Jurkat, Clone E6-1 (cell line): ENCODE measurements around the gene SETD6.
"Not testable (repeated sequence)": the region's sequence is repeated elsewhere in the genome, so short reads cannot be mapped to it uniquely, and the experiment has no call there.

Source experiments
- DNase-seq: peaks from one replicate; pipeline ENCODE4 v3.0.0-alpha.2; 2011; ENCODE audit warnings: low read depth, low spot score
- H3K4me3 ChIP-seq: 2 replicates; pipeline ENCODE4 v1.5.1; 2011; ENCODE audit warnings: mild to moderate bottlenecking, low read length, control low read depth, moderate library complexity

Gene SETD6

DNA sequence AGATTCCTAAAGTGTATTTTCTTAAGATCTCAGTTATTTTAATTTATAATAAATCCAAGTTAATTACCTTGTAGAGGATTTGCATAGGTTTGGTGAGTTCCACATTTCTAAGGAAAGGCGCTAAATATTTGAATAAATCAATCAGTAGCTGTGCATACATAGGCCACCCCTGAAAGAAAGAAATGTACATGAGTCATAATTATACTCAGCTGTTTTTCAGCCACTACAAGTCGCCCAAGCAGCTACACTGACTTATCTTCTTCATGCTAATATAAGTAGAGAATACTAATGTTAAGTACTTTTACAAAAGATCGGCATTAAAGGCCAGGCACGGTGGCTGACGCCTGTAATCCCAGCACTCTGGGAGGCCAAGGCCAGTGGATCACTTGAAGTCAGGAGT, 14.9 kb downstream of the SETD6 start:
- no peak for DNase-seq
- no peak overlapping the region for H3K4me3 ChIP-seq

GRCh38 chr16:58532414-58532813, 17.1 kb downstream of the SETD6 start:
- no peak overlapping the region for H3K4me3 ChIP-seq
- DNase-seq: no peak

GRCh38 chr16:58533751-58534470, 18.6 kb downstream of the SETD6 start:
- no peak for DNase-seq
- H3K4me3 ChIP-seq: no peak overlapping the region

- no peak for DNase-seq
- H3K4me3 ChIP-seq: no peak overlapping the region
Observed at GRCh38 chr16:58535100-58535499, 19.8 kb downstream of the SETD6 start.

GRCh38 chr16:58536278-58536677, 21.0 kb downstream of the SETD6 start:
- H3K4me3 ChIP-seq: no peak overlapping the region
- DNase-seq: no peak

DNA sequence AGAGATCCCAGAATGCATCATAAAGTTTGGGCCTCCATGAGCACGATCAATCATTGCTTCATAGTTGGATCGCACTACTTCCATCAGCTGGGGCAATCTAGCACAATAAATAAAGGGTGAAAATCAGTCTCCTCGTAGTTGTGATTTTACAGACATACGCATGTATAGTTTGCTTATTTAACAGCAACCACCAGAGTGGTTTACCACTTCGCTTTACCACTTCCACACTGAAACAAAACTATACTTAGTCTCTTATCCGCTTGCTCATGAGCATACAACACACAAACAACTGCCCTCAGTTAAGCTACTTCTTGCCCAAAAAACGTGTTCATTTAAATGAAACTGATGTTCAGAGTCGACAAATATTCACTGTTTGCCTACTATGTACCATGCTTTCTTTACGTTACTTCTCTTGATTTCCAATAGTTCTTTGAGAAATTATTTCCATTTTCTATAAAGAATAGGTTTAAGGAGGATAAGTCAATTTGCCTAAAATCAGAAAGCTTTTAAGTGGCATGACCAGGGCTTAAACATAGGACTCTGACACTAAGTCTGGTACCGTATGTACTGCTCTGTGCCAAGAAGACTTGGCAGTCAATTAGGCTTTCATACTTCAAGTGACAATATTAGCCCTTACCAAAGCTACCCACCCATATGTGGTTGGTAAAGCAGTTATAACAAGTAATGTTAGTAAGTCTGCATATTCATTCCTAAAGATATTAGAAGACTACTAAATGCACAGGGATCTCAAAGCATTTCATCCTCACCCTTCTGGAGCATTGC, 22.0 kb downstream of the SETD6 start:
- no peak for DNase-seq
- no peak overlapping the region for H3K4me3 ChIP-seq

- no peak for DNase-seq
- H3K4me3 ChIP-seq: no peak overlapping the region
Observed at GRCh38 chr16:58541711-58542110, 26.4 kb downstream of the SETD6 start.

DNA sequence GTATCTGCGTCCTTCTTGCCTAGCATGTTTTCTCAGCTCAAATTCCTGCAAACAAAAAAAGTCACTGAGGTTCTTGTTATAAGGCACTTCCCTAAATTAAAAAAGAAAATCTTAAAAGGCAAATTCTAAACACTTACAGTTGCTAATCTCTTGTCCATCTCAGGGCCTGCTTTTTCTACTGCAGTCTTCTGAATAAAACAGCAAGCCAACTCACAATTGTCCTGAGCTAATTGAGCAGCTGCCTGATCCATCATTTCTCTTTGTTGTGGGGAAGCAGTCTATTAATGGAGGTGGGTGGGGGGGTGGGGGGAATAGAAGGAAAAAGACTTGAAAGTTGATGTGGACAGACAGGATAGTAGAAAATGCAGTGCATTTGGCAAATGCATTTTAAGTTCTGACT, 27.0 kb downstream of the SETD6 start:
- no peak overlapping the region for H3K4me3 ChIP-seq
- no peak for DNase-seq

- no peak for DNase-seq
- H3K4me3 ChIP-seq: no peak overlapping the region
Observed at GRCh38 chr16:58543685-58544084, 28.4 kb downstream of the SETD6 start.

- no peak overlapping the region for H3K4me3 ChIP-seq
- DNase-seq: no peak
Observed at GRCh38 chr16:58548378-58548777, 33.1 kb downstream of the SETD6 start.

GRCh38 chr16:58551496-58551895, 36.2 kb downstream of the SETD6 start:
- DNase-seq: no peak
- H3K4me3 ChIP-seq: no peak overlapping the region

GRCh38 chr16:58556678-58557077, 41.4 kb downstream of the SETD6 start:
- H3K4me3 ChIP-seq: no peak overlapping the region
- no peak for DNase-seq

DNA sequence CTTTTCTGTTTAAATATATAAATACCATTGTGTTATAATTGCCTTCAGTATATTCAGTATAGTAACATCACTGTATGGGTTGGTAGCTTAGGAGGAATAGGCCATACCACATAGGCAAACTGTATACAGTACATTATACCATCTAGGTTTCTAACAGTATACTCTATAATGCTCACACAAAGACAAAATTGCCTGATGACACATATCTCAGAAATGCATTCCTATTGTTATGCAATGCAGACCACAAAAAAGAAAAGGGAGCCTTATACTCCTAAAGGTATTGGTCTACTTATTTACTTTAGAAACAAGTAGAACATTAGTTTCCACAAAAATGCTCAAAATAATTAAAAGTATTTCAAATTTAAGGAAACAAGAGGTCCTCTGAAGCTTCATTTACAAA, 47.9 kb downstream of the SETD6 start:
- no peak overlapping the region for H3K4me3 ChIP-seq
- DNase-seq: no peak

- no peak for DNase-seq
- H3K4me3 ChIP-seq: no peak overlapping the region
Observed at GRCh38 chr16:58563775-58564174, 48.5 kb downstream of the SETD6 start.

GRCh38 chr16:58565697-58566096, 50.4 kb downstream of the SETD6 start:
- not testable (repeated sequence) for H3K4me3 ChIP-seq

More at GRCh38 chr16:58565697-58566096, 50.4 kb downstream of the SETD6 start:
- DNase-seq: not testable (repeated sequence)
